GM12865 (cell line): ENCODE measurements around the gene OARD1.
"Not testable (repeated sequence)": the region's sequence is repeated elsewhere in the genome, so short reads cannot be mapped to it uniquely, and the experiment has no call there.

Experiments used
- DNase-seq: peaks from one replicate; pipeline ENCODE4 v3.0.0; 2010; ENCODE audit warnings: low read depth
- H3K4me3 ChIP-seq: 2 replicates; pipeline ENCODE4 v1.5.1; 2011; ENCODE audit warnings: mild to moderate bottlenecking, low read depth, low read length, control low read depth
- TF ChIP-seq, protein P1 (sequence below): IDR thresholded peaks from 2 replicates; pipeline ENCODE4 v1.5.1; 2011; ENCODE audit warnings: low read length, control low read depth, low read depth, inconsistent platforms; ENCODE audit not compliant: insufficient read depth; ENCODE audit errors: missing control alignments

OARD1 gene

DNA sequence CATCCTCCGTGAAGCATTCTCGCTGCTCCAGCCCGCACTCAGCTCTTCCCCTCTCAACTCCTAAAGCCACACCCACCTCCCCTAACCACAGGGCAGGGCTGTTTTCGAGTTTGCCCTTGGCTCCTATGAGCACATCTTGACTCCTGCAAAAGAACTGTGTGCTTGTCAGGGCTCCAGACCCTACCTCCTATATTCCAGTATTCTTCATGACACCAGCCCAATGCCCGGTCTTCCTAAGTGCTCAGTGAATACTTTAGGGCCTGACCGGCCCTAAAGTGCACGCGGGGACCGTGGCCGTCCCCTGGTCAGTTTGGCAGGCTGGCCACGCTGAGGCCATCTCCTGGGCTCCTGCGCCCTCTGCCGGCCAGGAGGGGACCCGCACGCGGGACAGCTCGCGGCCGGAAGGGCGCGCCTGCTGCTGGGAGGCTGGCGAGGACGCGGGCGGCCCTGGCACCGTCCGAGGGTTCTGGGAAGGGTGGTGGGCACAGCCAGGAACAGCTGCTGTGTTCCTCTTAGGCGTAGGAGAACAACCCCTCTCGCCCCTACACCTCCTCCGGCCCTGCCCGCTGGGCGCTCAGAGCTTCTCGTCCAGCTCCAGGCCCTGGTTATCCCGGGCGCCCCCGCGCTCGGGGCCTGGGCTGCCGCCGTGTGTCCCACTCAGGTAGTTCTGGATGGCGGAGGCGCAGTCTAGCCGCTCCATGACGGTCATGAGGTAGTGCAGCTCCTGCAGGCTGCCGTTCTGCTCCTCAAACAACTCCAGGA is 44.2 kb downstream of the OARD1 start:
- H3K4me3 ChIP-seq: peak overlapping the region; percentile 53
- DNase-seq: peak; percentile 73
- TF ChIP-seq, protein P1, sequence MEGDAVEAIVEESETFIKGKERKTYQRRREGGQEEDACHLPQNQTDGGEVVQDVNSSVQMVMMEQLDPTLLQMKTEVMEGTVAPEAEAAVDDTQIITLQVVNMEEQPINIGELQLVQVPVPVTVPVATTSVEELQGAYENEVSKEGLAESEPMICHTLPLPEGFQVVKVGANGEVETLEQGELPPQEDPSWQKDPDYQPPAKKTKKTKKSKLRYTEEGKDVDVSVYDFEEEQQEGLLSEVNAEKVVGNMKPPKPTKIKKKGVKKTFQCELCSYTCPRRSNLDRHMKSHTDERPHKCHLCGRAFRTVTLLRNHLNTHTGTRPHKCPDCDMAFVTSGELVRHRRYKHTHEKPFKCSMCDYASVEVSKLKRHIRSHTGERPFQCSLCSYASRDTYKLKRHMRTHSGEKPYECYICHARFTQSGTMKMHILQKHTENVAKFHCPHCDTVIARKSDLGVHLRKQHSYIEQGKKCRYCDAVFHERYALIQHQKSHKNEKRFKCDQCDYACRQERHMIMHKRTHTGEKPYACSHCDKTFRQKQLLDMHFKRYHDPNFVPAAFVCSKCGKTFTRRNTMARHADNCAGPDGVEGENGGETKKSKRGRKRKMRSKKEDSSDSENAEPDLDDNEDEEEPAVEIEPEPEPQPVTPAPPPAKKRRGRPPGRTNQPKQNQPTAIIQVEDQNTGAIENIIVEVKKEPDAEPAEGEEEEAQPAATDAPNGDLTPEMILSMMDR: peak; percentile 97

DNA sequence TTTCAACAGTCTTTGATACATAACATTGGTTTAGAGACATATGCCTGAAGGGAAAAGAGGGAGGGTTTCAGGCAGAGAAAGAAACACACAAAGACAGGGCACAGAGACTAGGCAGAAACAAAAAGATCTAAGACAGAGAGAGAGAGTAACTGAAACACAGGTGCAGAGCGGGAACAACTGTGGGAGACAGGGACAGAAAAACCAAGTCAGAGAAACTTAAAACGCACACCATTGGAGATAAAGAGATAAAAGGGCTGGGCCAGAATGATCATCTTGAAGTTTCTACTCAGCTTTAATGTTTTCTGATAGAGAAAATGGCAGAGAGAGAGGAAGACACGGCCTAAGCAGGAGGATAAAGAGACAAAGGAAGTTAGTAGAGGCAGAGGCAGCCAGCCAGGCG is 44.9 kb downstream of the OARD1 start:
- TF ChIP-seq, protein P1: no peak
- H3K4me3 ChIP-seq: no peak overlapping the region

DNA sequence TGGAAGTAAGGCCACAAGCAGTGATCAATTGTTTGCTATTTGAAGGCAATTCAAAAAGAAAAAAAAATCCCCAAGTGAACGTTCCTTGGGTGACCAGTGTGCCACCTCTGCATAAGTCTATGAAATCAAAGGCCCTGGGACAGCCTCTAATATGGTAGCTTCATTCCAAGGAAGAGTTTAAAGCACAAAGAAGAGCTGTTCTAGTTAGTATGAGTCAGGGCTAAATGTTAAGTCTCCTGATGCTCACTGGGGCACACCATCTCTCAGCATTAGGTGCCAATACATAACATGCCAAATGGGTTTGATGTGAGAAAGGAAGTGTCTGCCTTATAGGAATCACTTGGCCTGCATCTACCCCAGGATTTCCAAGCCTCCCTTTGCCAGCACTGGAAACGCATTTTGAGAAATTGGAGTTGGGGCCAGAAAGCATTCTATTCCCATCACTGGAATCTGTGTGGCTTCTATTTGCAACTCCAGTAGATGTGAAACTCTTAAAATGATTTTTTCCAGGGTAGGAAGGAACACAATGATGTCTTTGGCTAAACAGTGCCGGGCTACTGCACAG is 46.1 kb downstream of the OARD1 start:
- no peak for DNase-seq
- TF ChIP-seq, protein P1: no peak
- no peak overlapping the region for H3K4me3 ChIP-seq

More for the DNA sequence above, 44.9 kb downstream of the OARD1 start:
- no peak for DNase-seq

- TF ChIP-seq, protein P1: no peak
- DNase-seq: no peak
- no peak overlapping the region for H3K4me3 ChIP-seq
Measured at GRCh38 chr6:41023114-41023513, 49.0 kb downstream of the OARD1 start.

DNA sequence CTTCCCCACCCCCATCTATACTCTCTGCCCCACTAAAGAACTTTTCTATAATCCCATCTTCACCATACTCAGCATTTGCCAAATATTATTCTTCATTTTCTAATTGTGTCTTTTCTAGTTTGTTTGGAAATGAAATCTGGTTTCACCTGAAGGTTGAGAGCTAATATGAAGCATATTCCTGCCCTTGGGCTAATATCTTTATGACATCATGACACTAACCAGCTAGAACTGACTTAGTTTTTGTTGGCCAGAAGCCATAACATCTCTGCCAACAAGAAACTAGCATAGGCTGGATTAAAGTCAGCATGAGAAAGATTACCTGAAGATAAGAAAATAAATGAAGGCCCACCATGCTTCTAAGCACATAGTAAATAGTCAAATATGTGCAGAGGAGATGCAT is 49.9 kb downstream of the OARD1 start:
- TF ChIP-seq, protein P1: no peak
- DNase-seq: no peak

GRCh38 chr6:41021832-41022231 is 50.3 kb downstream of the OARD1 start:
- TF ChIP-seq, protein P1: no peak
- no peak for DNase-seq
- H3K4me3 ChIP-seq: no peak overlapping the region

More for the DNA sequence above, 49.9 kb downstream of the OARD1 start:
- H3K4me3 ChIP-seq: no peak overlapping the region

GRCh38 chr6:41017663-41018062 is 54.5 kb downstream of the OARD1 start:
- no peak overlapping the region for H3K4me3 ChIP-seq
- TF ChIP-seq, protein P1: no peak
- DNase-seq: no peak

DNA sequence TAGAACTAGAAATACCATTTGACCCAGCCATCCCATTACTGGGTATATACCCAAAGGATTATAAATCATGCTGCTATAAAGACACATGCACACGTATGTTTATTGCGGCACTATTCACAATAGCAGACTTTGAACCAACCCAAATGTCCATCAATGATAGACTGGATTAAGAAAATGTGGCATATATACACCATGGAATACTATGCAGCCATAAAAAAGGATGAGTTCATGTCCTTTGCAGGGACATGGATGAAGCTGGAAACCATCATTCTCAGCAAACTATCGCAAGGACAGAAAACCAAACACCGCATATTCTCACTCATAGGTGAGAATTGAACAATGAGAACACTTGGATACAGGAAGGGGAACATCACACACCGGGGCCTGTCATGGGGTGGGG is 56.3 kb downstream of the OARD1 start:
- not testable (repeated sequence) for H3K4me3 ChIP-seq, DNase-seq
